A549 (cell line): Measurements from ENCODE around the gene DYRK4.

Experiments
- CTCF ChIP-seq: fragments of >200 bp; sonication (Bioruptor Twin); formaldehyde crosslinking; IDR thresholded peaks from 3 replicates; pipeline ENCODE4 v1.5.1; 2016
- POLR2A ChIP-seq: IDR thresholded peaks from 2 replicates; pipeline ENCODE4 v1.6.1; 2012; ENCODE audit warnings: mild to moderate bottlenecking, low read length
- RFX5 ChIP-seq: fragments of 450-650 bp; IDR thresholded peaks from 2 replicates; pipeline ENCODE4 v1.7.1; 2014; ENCODE audit warnings: antibody characterized with exemption, mild to moderate bottlenecking, moderate library complexity
- SMC3 ChIP-seq: fragments of >200 bp; sonication (Bioruptor Twin); formaldehyde crosslinking; IDR thresholded peaks from 3 replicates; pipeline ENCODE4 v1.6.1; 2018; ENCODE audit warnings: inconsistent platforms
- USF2 ChIP-seq: fragments of 450-650 bp; IDR thresholded peaks from 2 replicates; pipeline ENCODE4 v1.6.1; 2014; ENCODE audit warnings: antibody characterized with exemption
- ZSCAN20 ChIP-seq: fragments of 250-450 bp; sonication (Bioruptor Pico); IDR thresholded peaks from 2 replicates; pipeline ENCODE4 v1.8.0; 2022; ENCODE audit warnings: mild to moderate bottlenecking, moderate library complexity

- TF ChIP-seq CTCF (no peak), POLR2A (no peak), USF2 (no peak), ZSCAN20 (CRISPR knock-in tag) (no peak), RFX5 (no peak), SMC3 (no peak)
These were observed 8.1 kb upstream of the DYRK4 start for GRCh38 chr12:4553943-4554342.
